Ureter (tissue), 1 donor: ENCODE data around the gene ARHGEF12. TPM values are rescaled to one million over a fixed set of nuclear protein-coding genes. Genes with fewer than 3 reads are reported as not detected.
"Not testable (repeated sequence)": the region's sequence is repeated elsewhere in the genome, so short reads cannot be mapped to it uniquely, and the experiment has no call there.

ENCODE experiments used
- DNase-seq: peaks from one replicate; pipeline ENCODE4 v3.0.0-alpha.2; 2020; ENCODE audit warnings: low spot score
- total RNA-seq: library from RNA; stranded (reverse); gene quantifications from one replicate; pipeline ENCODE4 v1.2.4, GENCODE V29; 2023
- donor health status: DM: yes; HTN: yes; CAD: no.

Gene ARHGEF12
- total RNA-seq, 1 donor from 2014 or later, result 163 TPM

- DNase-seq, result no peak
Observed at GRCh38 chr11:120492486-120492885, 156.3 kb downstream of the ARHGEF12 start.

GRCh38 chr11:120494595-120494994, 158.4 kb downstream of the ARHGEF12 start:
- DNase-seq, result no peak

- no peak for DNase-seq
Observed at GRCh38 chr11:120499088-120499487, 162.9 kb downstream of the ARHGEF12 start.

- no peak for DNase-seq
Observed at GRCh38 chr11:120499859-120500258, 163.6 kb downstream of the ARHGEF12 start.

- DNase-seq, result no peak
Observed at GRCh38 chr11:120500414-120501071, 164.3 kb downstream of the ARHGEF12 start.

- no peak for DNase-seq
Observed at GRCh38 chr11:120501440-120501839, 165.2 kb downstream of the ARHGEF12 start.

- DNase-seq, result no peak
Observed at GRCh38 chr11:120501976-120502755, 166.0 kb downstream of the ARHGEF12 start.

GRCh38 chr11:120503529-120503928, 167.3 kb downstream of the ARHGEF12 start:
- not testable (repeated sequence) for DNase-seq

GRCh38 chr11:120505801-120506425, 169.7 kb downstream of the ARHGEF12 start:
- no peak for DNase-seq

- no peak for DNase-seq
Observed at GRCh38 chr11:120509346-120510053, 173.3 kb downstream of the ARHGEF12 start.

- DNase-seq, result no peak
Observed at GRCh38 chr11:120510406-120511115, 174.3 kb downstream of the ARHGEF12 start.

- peak; percentile 81 for DNase-seq
Observed at GRCh38 chr11:120511116-120511819, 175.1 kb downstream of the ARHGEF12 start, which contains the start of gene GRIK4. TSS of gene GRIK4 (plus strand) at chr11:120511748. CDS start at chr11:120660319, 148,571 bp downstream.

- no peak for DNase-seq
Observed at GRCh38 chr11:120511820-120512738, 175.9 kb downstream of the ARHGEF12 start.

- no peak for DNase-seq
Observed at GRCh38 chr11:120512739-120513435, 176.7 kb downstream of the ARHGEF12 start.

GRCh38 chr11:120513436-120514315, 177.5 kb downstream of the ARHGEF12 start:
- DNase-seq, result no peak

- DNase-seq, result no peak
Observed at GRCh38 chr11:120514541-120515121, 178.4 kb downstream of the ARHGEF12 start.

GRCh38 chr11:120515186-120515723, 179.0 kb downstream of the ARHGEF12 start:
- no peak for DNase-seq
